HCT116 (cell line): Measurements from ENCODE around the gene SGF29. TPM values are rescaled to one million over a fixed set of nuclear protein-coding genes. Genes with fewer than 3 reads are reported as not detected.

Source experiments
- ATAC-seq: fragments of 200-7000 bp; cut with Tn5 transposase; 2 replicates; pipeline ENCODE4 v1.9.1; 2020; ENCODE audit warnings: mild to moderate bottlenecking, moderate library complexity
- BruUV-seq: library from RNA; stranded (reverse); fragments of 400-500 nt; replicated peaks from 2 replicates; lab custom pipeline; 2021; lab: Mats Ljungman, UMichigan
- CTCF ChIA-PET: fragments of 300-600 bp; sonication (Branson Sonifier 250); formaldehyde crosslinking; loops from one replicate; lab custom pipeline; 2021; ENCODE audit warnings: antibody characterized with exemption; lab: Charles Lee
- POLR2A ChIA-PET: fragments of 300-600, 350-600 bp; sonication (Branson Sonifier 250); formaldehyde crosslinking; loops from one replicate; lab custom pipeline; 2021; ENCODE audit warnings: antibody characterized with exemption; lab: Charles Lee
- RAD21 ChIA-PET, 2 experiments: fragments of 300-600 bp; sonication (Branson Sonifier 250); formaldehyde crosslinking; loops; one replicate each; lab custom pipeline; 2023; ENCODE audit warnings: low total read pairs in 2 of 2; ENCODE audit not compliant: uncharacterized antibody in 2 of 2, unreplicated experiment in 2 of 2, low non-redundant PET in 1 of 2; lab: Charles Lee
- DNase-seq: peaks from one replicate; pipeline ENCODE4 v3.0.0-alpha.2; 2010; ENCODE audit warnings: low read depth, low spot score
- H2AFZ ChIP-seq: fragments of 200-600 bp; shearing (Covaris generic), sonication (generic); 2 replicates; pipeline ENCODE4 v1.6.1; 2017; ENCODE audit warnings: low read depth, mixed run types, mixed read lengths, antibody characterized with exemption, low read length; ENCODE audit not compliant: poor library complexity, severe bottlenecking
- H3K27ac ChIP-seq: 2 replicates; pipeline ENCODE4 v1.5.1; 2012; ENCODE audit warnings: low read depth, low read length
- H3K27me3 ChIP-seq: fragments of 200-600 bp; sonication (generic); 2 replicates; pipeline ENCODE4 v1.6.1; 2016; ENCODE audit warnings: mixed run types, low read length, mixed read lengths; ENCODE audit not compliant: insufficient read depth
- H3K36me3 ChIP-seq, 2 experiments: fragments of 200-500 bp in 1 of 2; fragments of 200-600 bp in 1 of 2; sonication (Bioruptor generic) in 1 of 2; sonication (generic) in 1 of 2; 2 replicates each; pipeline versions ENCODE4 v1.5.1 to v1.6.1; 2014 to 2016; ENCODE audit warnings: low read length in 2 of 2, inconsistent platforms in 1 of 2, mixed read lengths in 1 of 2, mixed run types in 1 of 2; ENCODE audit not compliant: insufficient read depth in 2 of 2, control insufficient read depth in 1 of 2
- H3K4me1 ChIP-seq, 2 experiments: fragments of 200-600 bp in 1 of 2; sonication (generic) in 1 of 2; 2 replicates each; pipeline versions ENCODE4 v1.5.1 to v1.6.1; 2012 to 2017; ENCODE audit warnings: low read length in 2 of 2, inconsistent platforms in 1 of 2, mild to moderate bottlenecking in 1 of 2, mixed read lengths in 1 of 2, mixed run types in 1 of 2, moderate library complexity in 1 of 2; ENCODE audit not compliant: insufficient read depth in 2 of 2, control insufficient read depth in 1 of 2
- H3K4me2 ChIP-seq: fragments of 200-600 bp; sonication (generic); 2 replicates; pipeline ENCODE4 v1.6.1; 2017; ENCODE audit warnings: mixed run types, low read length, mixed read lengths
- H3K4me3 ChIP-seq, 2 experiments: fragments of 200-600 bp in 1 of 2; sonication (generic) in 1 of 2; replicated peaks in 1 of 2; 2 replicates each; pipeline ENCODE4 v1.5.1; 2011 to 2016; ENCODE audit warnings: low read length in 2 of 2, control low read depth in 1 of 2, low read depth in 1 of 2, mild to moderate bottlenecking in 1 of 2, mixed read lengths in 1 of 2, mixed run types in 1 of 2
- H3K79me2 ChIP-seq: fragments of 200-600 bp; sonication (generic); 2 replicates; pipeline ENCODE4 v1.6.1; 2017; ENCODE audit warnings: mild to moderate bottlenecking, mixed run types, low read length, moderate library complexity, mixed read lengths; ENCODE audit not compliant: insufficient read depth
- H3K9ac ChIP-seq: fragments of 200-600 bp; sonication (generic); 2 replicates; pipeline ENCODE4 v1.6.1; 2016; ENCODE audit warnings: low read length, mixed read lengths
- H3K9me2 ChIP-seq: fragments of 200-600 bp; sonication (generic), shearing (Covaris generic); 2 replicates; pipeline ENCODE4 v1.6.1; 2017; ENCODE audit warnings: mixed run types, mild to moderate bottlenecking, moderate library complexity; ENCODE audit not compliant: insufficient read depth
- H3K9me3 ChIP-seq, 2 experiments: fragments of 200-500 bp in 1 of 2; fragments of 200-600 bp in 1 of 2; sonication (Bioruptor generic) in 1 of 2; sonication (generic) in 1 of 2; 2 replicates each; pipeline ENCODE4 v1.6.1; 2014 to 2017; ENCODE audit warnings: low read length in 2 of 2, mixed read lengths in 2 of 2, inconsistent platforms in 1 of 2, low read depth in 1 of 2, mild to moderate bottlenecking in 1 of 2, mixed run types in 1 of 2, moderate library complexity in 1 of 2; ENCODE audit not compliant: control insufficient read depth in 1 of 2, insufficient read depth in 1 of 2
- H4K20me1 ChIP-seq: fragments of 200-600 bp; sonication (generic), shearing (Covaris generic); 2 replicates; pipeline ENCODE4 v1.6.1; 2017; ENCODE audit warnings: mixed run types, mild to moderate bottlenecking, moderate library complexity; ENCODE audit not compliant: insufficient read depth
- ATF3 ChIP-seq: IDR thresholded peaks from 2 replicates; pipeline ENCODE4 v1.6.1; 2012
- CBX3 ChIP-seq: IDR thresholded peaks from 2 replicates; pipeline ENCODE4 v1.6.1; 2012; ENCODE audit warnings: low read depth
- CEBPB ChIP-seq: IDR thresholded peaks from 2 replicates; pipeline ENCODE4 v1.6.1; 2012; ENCODE audit warnings: low read depth
- ELF1 ChIP-seq: IDR thresholded peaks from 2 replicates; pipeline ENCODE4 v1.6.1; 2012; ENCODE audit warnings: low read depth, borderline replicate concordance
- EZH2 ChIP-seq: fragments of 200-600 bp; sonication (generic); IDR thresholded peaks from 2 replicates; pipeline ENCODE4 v1.6.1; 2017; ENCODE audit warnings: antibody characterized with exemption, mixed run types
- EZH2phosphoT487 ChIP-seq: fragments of 200-600 bp; IDR thresholded peaks from 2 replicates; pipeline ENCODE4 v1.6.1; 2018; ENCODE audit warnings: antibody characterized with exemption, borderline replicate concordance
- FOSL1 ChIP-seq: IDR thresholded peaks from 2 replicates; pipeline ENCODE4 v1.6.1; 2012; ENCODE audit warnings: low read depth
- POLR2A ChIP-seq: IDR thresholded peaks from 2 replicates; pipeline ENCODE4 v1.7.0; 2011; ENCODE audit warnings: borderline replicate concordance; ENCODE audit not compliant: insufficient read depth, insufficient read length; ENCODE audit errors: extremely low read depth
- POLR2AphosphoS5 ChIP-seq: IDR thresholded peaks from 2 replicates; pipeline ENCODE4 v1.6.1; 2011; ENCODE audit warnings: mild to moderate bottlenecking, low read depth, low read length, moderate library complexity
- SIN3A ChIP-seq: IDR thresholded peaks from 2 replicates; pipeline ENCODE4 v1.6.1; 2012; ENCODE audit warnings: low read depth
- SP1 ChIP-seq: IDR thresholded peaks from 2 replicates; pipeline ENCODE4 v1.6.1; 2012; ENCODE audit warnings: low read depth
- TCF7L2 ChIP-seq: IDR thresholded peaks from 2 replicates; pipeline ENCODE4 v1.7.0; 2011; ENCODE audit warnings: borderline replicate concordance, inconsistent platforms; ENCODE audit not compliant: insufficient read depth, insufficient read length; ENCODE audit errors: extremely low read depth
- YY1 ChIP-seq: IDR thresholded peaks from 2 replicates; pipeline ENCODE4 v1.6.1; 2011; ENCODE audit warnings: low read length, low read depth, moderate library complexity, mild to moderate bottlenecking; ENCODE audit not compliant: insufficient replicate concordance; ENCODE audit errors: extremely low read depth
- ZFX ChIP-seq: fragments of 450-650 bp; IDR thresholded peaks from 2 replicates; pipeline ENCODE4 v1.6.1; 2017
- intact Hi-C: fragments of 100-400 bp; cut with micrococcal nuclease; formaldehyde crosslinking; loops from 2 replicates; pipeline ENCODE4 v1.10.0; 2022
- total RNA-seq: library from RNA; stranded (reverse); gene quantifications from one replicate; pipeline ENCODE4 v1.2.1, GENCODE V29; 2021; ENCODE audit not compliant: unreplicated experiment
- TF ChIP-seq, protein P1 (sequence below): IDR thresholded peaks from 2 replicates; pipeline ENCODE4 v1.6.1; 2012
- TF ChIP-seq, protein P2 (sequence below): IDR thresholded peaks from 2 replicates; pipeline ENCODE4 v1.6.1; 2012; ENCODE audit warnings: low read depth

The SGF29 gene
- total RNA-seq, 1 experiment from 2014 or later, result 19.7 TPM

- no peak for DNase-seq
- H3K9ac ChIP-seq, result no peak overlapping the region
- ChIA-PET CTCF (no interaction called here), POLR2A (no interaction called here), RAD21 (no interaction called here)
- no peaks in the 10 kb centered on the region for H3K9me3 ChIP-seq
- H3K36me3 ChIP-seq, result no peaks in the 10 kb centered on the region
- BruUV-seq, result no TSS peak
- H4K20me1 ChIP-seq, result no peaks in the 10 kb centered on the region
- peaks cover 0 to 9% of the 10 kb centered on the region in 2 experiments; a peak in 3 of 4 replicates for H3K4me1 ChIP-seq
- TF ChIP-seq EZH2phosphoT487 (no peak), SIN3A (no peak), POLR2A (no peak), ATF3 (no peak), CBX3 (no peak), FOSL1 (no peak), YY1 (no peak), ZFX (no peak), CEBPB (no peak), SP1 (no peak), POLR2AphosphoS5 (no peak), EZH2 (no peak), TCF7L2 (no peak), ELF1 (no peak)
- TF ChIP-seq, protein P1, sequence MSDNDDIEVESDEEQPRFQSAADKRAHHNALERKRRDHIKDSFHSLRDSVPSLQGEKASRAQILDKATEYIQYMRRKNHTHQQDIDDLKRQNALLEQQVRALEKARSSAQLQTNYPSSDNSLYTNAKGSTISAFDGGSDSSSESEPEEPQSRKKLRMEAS, result no peak
- TF ChIP-seq, protein P2, sequence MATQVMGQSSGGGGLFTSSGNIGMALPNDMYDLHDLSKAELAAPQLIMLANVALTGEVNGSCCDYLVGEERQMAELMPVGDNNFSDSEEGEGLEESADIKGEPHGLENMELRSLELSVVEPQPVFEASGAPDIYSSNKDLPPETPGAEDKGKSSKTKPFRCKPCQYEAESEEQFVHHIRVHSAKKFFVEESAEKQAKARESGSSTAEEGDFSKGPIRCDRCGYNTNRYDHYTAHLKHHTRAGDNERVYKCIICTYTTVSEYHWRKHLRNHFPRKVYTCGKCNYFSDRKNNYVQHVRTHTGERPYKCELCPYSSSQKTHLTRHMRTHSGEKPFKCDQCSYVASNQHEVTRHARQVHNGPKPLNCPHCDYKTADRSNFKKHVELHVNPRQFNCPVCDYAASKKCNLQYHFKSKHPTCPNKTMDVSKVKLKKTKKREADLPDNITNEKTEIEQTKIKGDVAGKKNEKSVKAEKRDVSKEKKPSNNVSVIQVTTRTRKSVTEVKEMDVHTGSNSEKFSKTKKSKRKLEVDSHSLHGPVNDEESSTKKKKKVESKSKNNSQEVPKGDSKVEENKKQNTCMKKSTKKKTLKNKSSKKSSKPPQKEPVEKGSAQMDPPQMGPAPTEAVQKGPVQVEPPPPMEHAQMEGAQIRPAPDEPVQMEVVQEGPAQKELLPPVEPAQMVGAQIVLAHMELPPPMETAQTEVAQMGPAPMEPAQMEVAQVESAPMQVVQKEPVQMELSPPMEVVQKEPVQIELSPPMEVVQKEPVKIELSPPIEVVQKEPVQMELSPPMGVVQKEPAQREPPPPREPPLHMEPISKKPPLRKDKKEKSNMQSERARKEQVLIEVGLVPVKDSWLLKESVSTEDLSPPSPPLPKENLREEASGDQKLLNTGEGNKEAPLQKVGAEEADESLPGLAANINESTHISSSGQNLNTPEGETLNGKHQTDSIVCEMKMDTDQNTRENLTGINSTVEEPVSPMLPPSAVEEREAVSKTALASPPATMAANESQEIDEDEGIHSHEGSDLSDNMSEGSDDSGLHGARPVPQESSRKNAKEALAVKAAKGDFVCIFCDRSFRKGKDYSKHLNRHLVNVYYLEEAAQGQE, result no peak
- no peak for ATAC-seq
- no peak overlapping the region for H2AFZ ChIP-seq
- H3K4me3 ChIP-seq, result no peak overlapping the region
- no peaks in the 10 kb centered on the region for H3K79me2 ChIP-seq
- no peak overlapping the region for H3K4me2 ChIP-seq
- H3K27me3 ChIP-seq, result no peaks in the 10 kb centered on the region
- intact Hi-C loops, result no loop called here
- H3K27ac ChIP-seq, result no peak overlapping the region
- H3K9me2 ChIP-seq, result no peaks in the 10 kb centered on the region
Observed at GRCh38 chr16:28529124-28529523, 24.6 kb upstream of the SGF29 start.
